Neuron (in vitro differentiated cells): Measurements from ENCODE around the gene ZNF436.

ENCODE experiments used
- H2AFZ ChIP-seq: one replicate; pipeline ENCODE4 v1.6.1; 2013; ENCODE audit warnings: low read depth, mild to moderate bottlenecking, inconsistent platforms, low read length, moderate library complexity
- H3K27me3 ChIP-seq: one replicate; pipeline ENCODE4 v1.6.1; 2013; ENCODE audit warnings: low read length; ENCODE audit not compliant: insufficient read depth
- H3K36me3 ChIP-seq: one replicate; pipeline ENCODE4 v1.6.1; 2013; ENCODE audit warnings: low read length; ENCODE audit not compliant: insufficient read depth
- H3K4me1 ChIP-seq: one replicate; pipeline ENCODE4 v1.6.1; 2013; ENCODE audit warnings: low read length; ENCODE audit not compliant: insufficient read depth
- H3K4me3 ChIP-seq: 2 replicates; pipeline ENCODE4 v1.5.1; 2013; ENCODE audit warnings: mild to moderate bottlenecking, low read length, moderate library complexity
- H3K9me3 ChIP-seq: one replicate; pipeline ENCODE4 v1.6.1; 2013; ENCODE audit warnings: low read length

Gene ZNF436

GRCh38 chr1:23368562-23369334, 888 bp downstream of the ZNF436 start:
- H3K9me3 ChIP-seq, result peaks cover 25% of the 10 kb centered on the region
- H3K4me1 ChIP-seq, result peaks cover 44% of the 10 kb centered on the region
- peaks cover 22% of the 10 kb centered on the region for H3K36me3 ChIP-seq
- peak overlapping the region; percentile 64 for H2AFZ ChIP-seq
- no peaks in the 10 kb centered on the region for H3K27me3 ChIP-seq
- H3K4me3 ChIP-seq, result peak overlapping the region; percentile 87

- H3K36me3 ChIP-seq, result peaks cover 29% of the 10 kb centered on the region
- peak overlapping the region; percentile 87 for H3K4me3 ChIP-seq
- H3K27me3 ChIP-seq, result no peaks in the 10 kb centered on the region
- peaks cover 44% of the 10 kb centered on the region for H3K4me1 ChIP-seq
- H2AFZ ChIP-seq, result peak overlapping the region; percentile 64
- peaks cover 28% of the 10 kb centered on the region for H3K9me3 ChIP-seq
Observed at GRCh38 chr1:23367791-23368561, 1.7 kb downstream of the ZNF436 start.

- Histone ChIP-seq H3K4me3 (peak overlapping the region; percentile 87), H3K36me3 (peaks cover 34% of the 10 kb centered on the region), H3K27me3 (no peaks in the 10 kb centered on the region), H3K4me1 (peaks cover 44% of the 10 kb centered on the region), H3K9me3 (peaks cover 33% of the 10 kb centered on the region), H2AFZ (peak overlapping the region; percentile 64)
Observed at GRCh38 chr1:23367451-23367790, 2.2 kb downstream of the ZNF436 start.

- H3K4me3 ChIP-seq, result no peak overlapping the region
Observed at GRCh38 chr1:23366598-23366997, 3.0 kb downstream of the ZNF436 start.

GRCh38 chr1:23366146-23366545, 3.5 kb downstream of the ZNF436 start:
- Histone ChIP-seq H2AFZ (no peak overlapping the region), H3K4me1 (peaks cover 33% of the 10 kb centered on the region), H3K4me3 (no peak overlapping the region), H3K9me3 (peaks cover 46% of the 10 kb centered on the region), H3K36me3 (peaks cover 47% of the 10 kb centered on the region), H3K27me3 (no peaks in the 10 kb centered on the region)

More at GRCh38 chr1:23366598-23366997, 3.0 kb downstream of the ZNF436 start:
- peaks cover 42% of the 10 kb centered on the region for H3K9me3 ChIP-seq
- H3K36me3 ChIP-seq, result peaks cover 42% of the 10 kb centered on the region
- peaks cover 37% of the 10 kb centered on the region for H3K4me1 ChIP-seq
- no peak overlapping the region for H2AFZ ChIP-seq
- H3K27me3 ChIP-seq, result no peaks in the 10 kb centered on the region

- Histone ChIP-seq H3K9me3 (peaks cover 63% of the 10 kb centered on the region), H3K36me3 (peaks cover 65% of the 10 kb centered on the region), H2AFZ (no peak overlapping the region), H3K4me3 (no peak overlapping the region), H3K27me3 (no peaks in the 10 kb centered on the region), H3K4me1 (peaks cover 14% of the 10 kb centered on the region)
Observed at GRCh38 chr1:23362218-23362713, 7.4 kb downstream of the ZNF436 start.

GRCh38 chr1:23358310-23358875, 11.2 kb downstream of the ZNF436 start:
- Histone ChIP-seq H3K9me3 (peaks cover 37% of the 10 kb centered on the region), H3K4me3 (no peak overlapping the region), H3K36me3 (peaks cover 40% of the 10 kb centered on the region), H2AFZ (no peak overlapping the region), H3K27me3 (no peaks in the 10 kb centered on the region), H3K4me1 (peaks cover 19% of the 10 kb centered on the region)

GRCh38 chr1:23357138-23357908, 12.3 kb downstream of the ZNF436 start:
- Histone ChIP-seq H3K9me3 (peaks cover 30% of the 10 kb centered on the region), H3K27me3 (no peaks in the 10 kb centered on the region), H2AFZ (no peak overlapping the region), H3K4me3 (peak overlapping the region; percentile 10), H3K36me3 (peaks cover 30% of the 10 kb centered on the region), H3K4me1 (peaks cover 19% of the 10 kb centered on the region)

- Histone ChIP-seq H3K27me3 (no peaks in the 10 kb centered on the region), H3K4me1 (peaks cover 19% of the 10 kb centered on the region), H3K9me3 (peaks cover 23% of the 10 kb centered on the region), H2AFZ (no peak overlapping the region), H3K36me3 (peaks cover 23% of the 10 kb centered on the region), H3K4me3 (peak overlapping the region; percentile 10)
Observed at GRCh38 chr1:23356471-23357137, 13.0 kb downstream of the ZNF436 start.

GRCh38 chr1:23354245-23354644, 15.4 kb downstream of the ZNF436 start:
- Histone ChIP-seq H3K4me3 (no peak overlapping the region), H3K36me3 (no peaks in the 10 kb centered on the region), H3K4me1 (peaks cover 19% of the 10 kb centered on the region), H3K27me3 (no peaks in the 10 kb centered on the region), H3K9me3 (no peaks in the 10 kb centered on the region), H2AFZ (no peak overlapping the region)

- Histone ChIP-seq H3K36me3 (no peaks in the 10 kb centered on the region), H3K4me3 (no peak overlapping the region), H2AFZ (no peak overlapping the region), H3K9me3 (no peaks in the 10 kb centered on the region), H3K4me1 (peaks cover 14% of the 10 kb centered on the region), H3K27me3 (no peaks in the 10 kb centered on the region)
Observed at GRCh38 chr1:23352096-23352695, 17.4 kb downstream of the ZNF436 start.

GRCh38 chr1:23345920-23346319, 23.7 kb downstream of the ZNF436 start:
- no peaks in the 10 kb centered on the region for H3K9me3 ChIP-seq
- H3K4me1 ChIP-seq, result peaks cover 15% of the 10 kb centered on the region
- H3K4me3 ChIP-seq, result no peak overlapping the region
- no peaks in the 10 kb centered on the region for H3K36me3 ChIP-seq
- no peak overlapping the region for H2AFZ ChIP-seq
- H3K27me3 ChIP-seq, result no peaks in the 10 kb centered on the region
